Smooth muscle cell (in vitro differentiated cells): ENCODE results near the gene ALPK3. TPM values are rescaled to one million over a fixed set of nuclear protein-coding genes. Genes with fewer than 3 reads are reported as not detected.

ENCODE experiments used
- DNase-seq: peaks from one replicate; lab custom pipeline; 2025; ENCODE audit not compliant: unreplicated experiment; lab: John Stamatoyannopoulos, UW
- H2AFZ ChIP-seq: fragments of 200-600 bp; sonication (generic); 2 replicates; pipeline ENCODE4 v1.6.0; 2016; ENCODE audit warnings: antibody characterized with exemption, low read depth, mild to moderate bottlenecking
- H3F3A ChIP-seq: fragments of 200-600 bp; sonication (generic); 2 replicates; pipeline ENCODE4 v1.6.0; 2017; ENCODE audit warnings: antibody characterized with exemption, low read depth
- H3K27ac ChIP-seq: fragments of 200-600 bp; sonication (generic); 2 replicates; pipeline ENCODE4 v1.5.1; 2016; ENCODE audit warnings: low read depth, mild to moderate bottlenecking
- H3K27me3 ChIP-seq: fragments of 200-600 bp; sonication (generic); 2 replicates; pipeline ENCODE4 v1.6.1; 2016; ENCODE audit warnings: low read depth, mild to moderate bottlenecking
- H3K36me3 ChIP-seq: fragments of 200-600 bp; sonication (generic); 2 replicates; pipeline ENCODE4 v1.5.1; 2016; ENCODE audit warnings: low read depth
- H3K4me1 ChIP-seq: fragments of 200-600 bp; sonication (generic); 2 replicates; pipeline ENCODE4 v1.5.1; 2016; ENCODE audit warnings: low read depth
- H3K4me2 ChIP-seq: fragments of 200-600 bp; sonication (generic); 2 replicates; pipeline ENCODE4 v1.6.0; 2016; ENCODE audit warnings: mild to moderate bottlenecking
- H3K4me3 ChIP-seq: fragments of 200-600 bp; sonication (generic); 2 replicates; pipeline ENCODE4 v1.5.1; 2016; ENCODE audit warnings: mild to moderate bottlenecking
- H3K79me2 ChIP-seq: fragments of 200-600 bp; sonication (generic); 2 replicates; pipeline ENCODE4 v1.6.0; 2016; ENCODE audit warnings: low read depth, mild to moderate bottlenecking
- H3K9ac ChIP-seq: fragments of 200-600 bp; sonication (generic); 2 replicates; pipeline ENCODE4 v1.6.0; 2016; ENCODE audit warnings: low read depth
- H3K9me3 ChIP-seq: fragments of 200-600 bp; sonication (generic); replicated peaks from 2 replicates; pipeline ENCODE4 v1.5.1; 2016; ENCODE audit warnings: low read depth
- H4K20me1 ChIP-seq: fragments of 200-600 bp; sonication (generic); 2 replicates; pipeline ENCODE4 v1.6.0; 2016; ENCODE audit warnings: low read depth
- CTCF ChIP-seq: fragments of 200-600 bp; sonication (generic); IDR thresholded peaks from 2 replicates; pipeline ENCODE4 v1.5.1; 2017; ENCODE audit warnings: borderline replicate concordance, mild to moderate bottlenecking, antibody characterized with exemption; ENCODE audit not compliant: insufficient read depth, poor library complexity, severe bottlenecking
- WGBS: methylation state at CpG from one replicate; pipeline ENCODE4 v1.1.7; 2016; ENCODE audit warnings: low lambda C conversion rate; 5-methylcytosine and 5-hydroxymethylcytosine counted together
- polyA plus RNA-seq: library from polyadenylated mRNA; unstranded; fragments of >200 nt; fragmentation: Nextera tagmentation; extraction: Ambion mirVana; gene quantifications from 2 replicates; pipeline ENCODE4 v1.2.1, GENCODE V29; 2016
- total RNA-seq: library from RNA; depleted of rRNA; stranded (reverse); fragments of >200 nt; gene quantifications from 2 replicates; pipeline ENCODE4 v1.2.3, GENCODE V29; 2014

Gene ALPK3
- total and polyA plus RNA-seq, 2 experiments from 2014 or later, result 3.5 to 18.8 TPM

- no peak for DNase-seq
Measured at GRCh38 chr15:84883466-84883865, 66.3 kb downstream of the ALPK3 start.

GRCh38 chr15:84883916-84884781 lies 67.0 kb downstream of the ALPK3 start, which contains the start of gene SLC28A1:
SLC28A1 (plus strand) TSS chr15:84884662; CDS start chr15:84887761, 3,099 bp downstream.
- no peaks in the 10 kb centered on the region for H4K20me1 ChIP-seq
- H3K9me3 ChIP-seq, result no peaks in the 10 kb centered on the region
- H3K4me1 ChIP-seq, result no peaks in the 10 kb centered on the region
- no peak within 1 kb of the TSS for H2AFZ ChIP-seq
- no peak for TF ChIP-seq CTCF
- H3F3A ChIP-seq, result no peaks in the 10 kb centered on the region
- H3K9ac ChIP-seq, result no peak within 1 kb of the TSS
- H3K4me2 ChIP-seq, result no peak within 1 kb of the TSS
- no peak within 1 kb of the TSS for H3K4me3 ChIP-seq
- H3K27ac ChIP-seq, result no peak within 1 kb of the TSS
- WGBS, result 90% methylated on average over 11 of the region's 11 CpGs
- H3K36me3 ChIP-seq, result no peaks in the 10 kb centered on the region
- no peak for DNase-seq
- no peaks in the 10 kb centered on the region for H3K27me3 ChIP-seq
- no peaks in the 10 kb centered on the region for H3K79me2 ChIP-seq

More at GRCh38 chr15:84883466-84883865, 66.3 kb downstream of the ALPK3 start:
- Histone ChIP-seq H3K79me2 (no peaks in the 10 kb centered on the region), H3K36me3 (no peaks in the 10 kb centered on the region), H3F3A (no peaks in the 10 kb centered on the region), H3K9ac (no peak overlapping the region), H3K27me3 (no peaks in the 10 kb centered on the region), H2AFZ (no peak overlapping the region), H3K4me1 (no peaks in the 10 kb centered on the region), H3K27ac (no peak overlapping the region), H4K20me1 (no peaks in the 10 kb centered on the region), H3K9me3 (no peaks in the 10 kb centered on the region), H3K4me2 (no peak overlapping the region), H3K4me3 (no peak overlapping the region)
- WGBS, result 87% methylated on average over 6 of the region's 6 CpGs
- TF ChIP-seq CTCF, result no peak

GRCh38 chr15:84885801-84886200 lies 68.6 kb downstream of the ALPK3 start:
- no peak overlapping the region for H3K9ac ChIP-seq
- no peak for TF ChIP-seq CTCF
- 97% methylated on average over 7 of the region's 7 CpGs for WGBS
- no peak overlapping the region for H3K4me2 ChIP-seq
- no peak for DNase-seq
- no peaks in the 10 kb centered on the region for H3K79me2 ChIP-seq
- H3K4me3 ChIP-seq, result no peak overlapping the region
- H3K27ac ChIP-seq, result no peak overlapping the region
- no peaks in the 10 kb centered on the region for H4K20me1 ChIP-seq
- no peaks in the 10 kb centered on the region for H3K27me3 ChIP-seq
- H3K9me3 ChIP-seq, result no peaks in the 10 kb centered on the region
- H3K4me1 ChIP-seq, result no peaks in the 10 kb centered on the region
- no peak overlapping the region for H2AFZ ChIP-seq
- H3K36me3 ChIP-seq, result no peaks in the 10 kb centered on the region
- H3F3A ChIP-seq, result no peaks in the 10 kb centered on the region
